Measurements from ENCODE around the gene KRTAP13-1. TPM values are rescaled to one million over a fixed set of nuclear protein-coding genes. Genes with fewer than 3 reads are reported as not detected.

KRTAP13-1 gene
- total RNA-seq, result 1 to 10 TPM in 1 of 4 donors, not detected in 3; 9.5 TPM

- no peak for TF ChIP-seq POLR2A (IDR thresholded peaks at IDR 0.05)
- TF ChIP-seq POLR2AphosphoS5 (IDR thresholded peaks at IDR 0.05), result no peak
- no peak for TF ChIP-seq EP300 (IDR thresholded peaks at IDR 0.05)
- no peak for TF ChIP-seq CTCF (IDR thresholded peaks at IDR 0.05)
- no peak for DNase-seq (ENCODE audit: low spot score in 2 of 2)
- Histone ChIP-seq H3K4me3 (no peak within 1 kb of the TSS), H3K36me3 (no peaks in the 10 kb centered on the region), H3K9me3 (no peaks in the 10 kb centered on the region), H3K4me1 (no peaks in the 10 kb centered on the region), H3K27me3 (no peaks in the 10 kb centered on the region), H3K27ac (no peak within 1 kb of the TSS)
- WGBS, result 62% methylated on average over 4 of the region's 4 CpGs
These were observed at the start of gene KRTAP13-1 for GRCh38 chr21:30395731-30396130. KRTAP13-1 (plus strand) TSS chr21:30396031; CDS start chr21:30396087, 56 bp downstream.

GRCh38 chr21:30348506-30348905 lies 47.3 kb upstream of the KRTAP13-1 start, which contains the start of gene KRTAP23-1:
KRTAP23-1 (minus strand) TSS chr21:30348606; CDS start chr21:30348606, 0 bp downstream.
- DNase-seq (ENCODE audit: low spot score in 2 of 2), result no peak
- no peak for TF ChIP-seq EP300 (IDR thresholded peaks at IDR 0.05)
- no peak for TF ChIP-seq POLR2AphosphoS5 (IDR thresholded peaks at IDR 0.05)
- Histone ChIP-seq H3K27ac (no peak within 1 kb of the TSS), H3K27me3 (no peaks in the 10 kb centered on the region), H3K4me1 (no peaks in the 10 kb centered on the region), H3K36me3 (no peaks in the 10 kb centered on the region), H3K9me3 (no peaks in the 10 kb centered on the region), H3K4me3 (no peak within 1 kb of the TSS)
- WGBS, result 97% methylated on average over 4 of the region's 4 CpGs

- TF ChIP-seq CTCF (IDR thresholded peaks at IDR 0.05), result no peak
- TF ChIP-seq POLR2A (IDR thresholded peaks at IDR 0.05), result no peak
- TF ChIP-seq EP300 (IDR thresholded peaks at IDR 0.05), result no peak
- TF ChIP-seq POLR2AphosphoS5 (IDR thresholded peaks at IDR 0.05), result no peak
- no peaks in the 10 kb centered on the region for H3K36me3 ChIP-seq
- no peak overlapping the region for H3K27ac ChIP-seq
- H3K4me3 ChIP-seq, result no peak overlapping the region
- no peaks in the 10 kb centered on the region for H3K27me3 ChIP-seq
- no peaks in the 10 kb centered on the region for H3K4me1 ChIP-seq
- no peaks in the 10 kb centered on the region for H3K9me3 ChIP-seq
- no peak for DNase-seq (ENCODE audit: low spot score in 2 of 2)
- 34% methylated on average over 3 of the region's 3 CpGs for WGBS
These were observed 46.3 kb upstream of the KRTAP13-1 start for GRCh38 chr21:30349572-30349971.

- no peak overlapping the region for H3K27ac ChIP-seq
- H3K9me3 ChIP-seq, result no peaks in the 10 kb centered on the region
- no peak overlapping the region for H3K4me3 ChIP-seq
- H3K36me3 ChIP-seq, result no peaks in the 10 kb centered on the region
- no peak for TF ChIP-seq CTCF (IDR thresholded peaks at IDR 0.05)
- TF ChIP-seq POLR2AphosphoS5 (IDR thresholded peaks at IDR 0.05), result no peak
- no peak for TF ChIP-seq EP300 (IDR thresholded peaks at IDR 0.05)
- TF ChIP-seq POLR2A (IDR thresholded peaks at IDR 0.05), result no peak
- WGBS, result 97% methylated on average over 1 of the region's 1 CpG
- no peaks in the 10 kb centered on the region for H3K4me1 ChIP-seq
- H3K27me3 ChIP-seq, result no peaks in the 10 kb centered on the region
- no peak for DNase-seq (ENCODE audit: low spot score in 2 of 2)
These were observed 44.3 kb upstream of the KRTAP13-1 start for GRCh38 chr21:30351534-30351933.

GRCh38 chr21:30354308-30355005 lies 41.4 kb upstream of the KRTAP13-1 start:
- Histone ChIP-seq H3K4me3 (no peak overlapping the region), H3K27me3 (no peaks in the 10 kb centered on the region), H3K27ac (no peak overlapping the region), H3K4me1 (no peaks in the 10 kb centered on the region), H3K9me3 (no peaks in the 10 kb centered on the region), H3K36me3 (no peaks in the 10 kb centered on the region)
- TF ChIP-seq POLR2A (IDR thresholded peaks at IDR 0.05) (no peak), POLR2AphosphoS5 (IDR thresholded peaks at IDR 0.05) (no peak), EP300 (IDR thresholded peaks at IDR 0.05) (no peak), CTCF (IDR thresholded peaks at IDR 0.05) (no peak)
- WGBS, result 68% methylated on average over 1 of the region's 1 CpG
- no peak for DNase-seq (ENCODE audit: low spot score in 2 of 2)

All from suprapubic skin (tissue), 4 donors.